Fibroblast of lung (primary cell): ENCODE measurements around the gene ZDHHC9. TPM values are rescaled to one million over a fixed set of nuclear protein-coding genes. Genes with fewer than 3 reads are reported as not detected.

Experiments
- DNase-seq, 2 donors: peaks; one replicate each; pipeline versions ENCODE4 v3.0.0 to v3.0.0-alpha.2; 2010; ENCODE audit warnings: low read depth in 2 of 2
- H2AFZ ChIP-seq: 2 replicates; pipeline ENCODE4 v1.5.1; 2012; ENCODE audit warnings: low read length, control low read depth, inconsistent platforms
- H3K27ac ChIP-seq: 2 replicates; pipeline ENCODE4 v1.5.1; 2011; ENCODE audit warnings: low read length, control low read depth; ENCODE audit not compliant: insufficient read depth
- H3K27me3 ChIP-seq: 2 replicates; pipeline ENCODE4 v1.5.1; 2011; ENCODE audit warnings: mild to moderate bottlenecking, low read length; ENCODE audit not compliant: control insufficient read depth, insufficient read depth
- H3K36me3 ChIP-seq: 2 replicates; pipeline ENCODE4 v1.5.1; 2011; ENCODE audit warnings: low read length; ENCODE audit not compliant: control insufficient read depth, insufficient read depth
- H3K4me1 ChIP-seq: 2 replicates; pipeline ENCODE4 v1.5.1; 2011; ENCODE audit warnings: low read length; ENCODE audit not compliant: control insufficient read depth, insufficient read depth; ENCODE audit errors: extremely low read depth
- H3K4me2 ChIP-seq: 2 replicates; pipeline ENCODE4 v1.5.1; 2011; ENCODE audit warnings: low read length, control low read depth; ENCODE audit not compliant: insufficient read depth; ENCODE audit errors: extremely low read depth
- H3K4me3 ChIP-seq, 4 experiments: fragments of 200-600 bp in 1 of 4; sonication (generic) in 1 of 4; replicated peaks in 1 of 4; 2 replicates each; pipeline ENCODE4 v1.5.1; 2011 to 2016; ENCODE audit warnings: low read length in 4 of 4, low read depth in 3 of 4, mild to moderate bottlenecking in 3 of 4, control low read depth in 2 of 4, inconsistent platforms in 1 of 4, mixed read lengths in 1 of 4; ENCODE audit not compliant: insufficient read depth in 1 of 4; ENCODE audit errors: control extremely low read depth in 1 of 4
- H3K79me2 ChIP-seq: 2 replicates; pipeline ENCODE4 v1.5.1; 2012; ENCODE audit warnings: mild to moderate bottlenecking, low read length, inconsistent platforms; ENCODE audit not compliant: control insufficient read depth, insufficient read depth
- H3K9ac ChIP-seq: 2 replicates; pipeline ENCODE4 v1.5.1; 2011; ENCODE audit warnings: mild to moderate bottlenecking, low read length, control low read depth; ENCODE audit not compliant: insufficient read depth
- H3K9me3 ChIP-seq: 2 replicates; pipeline ENCODE4 v1.5.1; 2012; ENCODE audit warnings: low read depth, low read length; ENCODE audit not compliant: control insufficient read depth, insufficient read depth
- H4K20me1 ChIP-seq: 2 replicates; pipeline ENCODE4 v1.5.1; 2011; ENCODE audit warnings: low read length; ENCODE audit not compliant: control insufficient read depth, insufficient read depth; ENCODE audit errors: extremely low read depth
- CTCF ChIP-seq, 2 donors: IDR thresholded peaks in 1 of 2; conservative IDR thresholded peaks in 1 of 2; 1 replicate in 1 of 2; 2 replicates in 1 of 2; pipeline ENCODE4 v1.5.1; 2011 to 2012; ENCODE audit warnings: low read length in 2 of 2, control low read depth in 1 of 2, inconsistent platforms in 1 of 2, low read depth in 1 of 2, mild to moderate bottlenecking in 1 of 2
- EZH2 ChIP-seq: IDR thresholded peaks from 2 replicates; pipeline ENCODE4 v1.5.1; 2012; ENCODE audit warnings: low read length, control low read depth, mild to moderate bottlenecking; ENCODE audit errors: missing control alignments
- polyA plus RNA-seq, 2 donors: library from polyadenylated mRNA; depleted of rRNA in 1 of 2; stranded (reverse) in 1 of 2; unstranded in 1 of 2; fragments of >200 nt; gene quantifications; 2 replicates each; pipeline ENCODE4 v1.2.1, GENCODE V29; 2011 to 2012; ENCODE audit warnings: missing spikeins in 1 of 2
- total RNA-seq: library from RNA; depleted of rRNA; stranded (reverse); fragments of >200 nt; gene quantifications from 2 replicates; pipeline ENCODE4 v1.2.1, GENCODE V29; 2014

ZDHHC9 gene
- total and polyA plus RNA-seq, 2 donors (not counting 1 experiment from before 2014, with no cell fraction given), result 21.8 to 38.4 TPM

- H2AFZ ChIP-seq, result no peak overlapping the region
- H3K27me3 ChIP-seq, result no peaks in the 10 kb centered on the region
- no peaks in the 10 kb centered on the region for H4K20me1 ChIP-seq
- no peak overlapping the region for H3K4me2 ChIP-seq
- H3K9ac ChIP-seq, result no peak overlapping the region
- H3K4me1 ChIP-seq, result no peaks in the 10 kb centered on the region
- H3K4me3 ChIP-seq, result no peak overlapping the region
- H3K36me3 ChIP-seq, result no peaks in the 10 kb centered on the region
- H3K9me3 ChIP-seq, result no peaks in the 10 kb centered on the region
- H3K27ac ChIP-seq, result no peak overlapping the region
- no peak for DNase-seq
- no peak for TF ChIP-seq CTCF (conservative IDR thresholded peaks at IDR 0.05 in 1 of 2, IDR thresholded peaks at IDR 0.05 in 1 of 2; ENCODE audit: low read depth in 1 of 2, low read length in 2 of 2)
- TF ChIP-seq EZH2, result no peak
- H3K79me2 ChIP-seq, result no peaks in the 10 kb centered on the region
These were observed 52.4 kb downstream of the ZDHHC9 start for GRCh38 chrX:129791336-129791735.

GRCh38 chrX:129790808-129791207 lies 52.9 kb downstream of the ZDHHC9 start:
- DNase-seq, result no peak
- H3K36me3 ChIP-seq, result no peaks in the 10 kb centered on the region
- TF ChIP-seq EZH2, result no peak
- TF ChIP-seq CTCF (conservative IDR thresholded peaks at IDR 0.05 in 1 of 2, IDR thresholded peaks at IDR 0.05 in 1 of 2; ENCODE audit: low read depth in 1 of 2, low read length in 2 of 2), result no peak
- no peaks in the 10 kb centered on the region for H3K4me1 ChIP-seq
- H3K9ac ChIP-seq, result no peak overlapping the region
- no peak overlapping the region for H3K27ac ChIP-seq
- H3K79me2 ChIP-seq, result no peaks in the 10 kb centered on the region
- no peaks in the 10 kb centered on the region for H3K27me3 ChIP-seq
- H2AFZ ChIP-seq, result no peak overlapping the region
- no peak overlapping the region for H3K4me3 ChIP-seq
- H3K9me3 ChIP-seq, result no peaks in the 10 kb centered on the region
- no peaks in the 10 kb centered on the region for H4K20me1 ChIP-seq
- H3K4me2 ChIP-seq, result no peak overlapping the region

- Histone ChIP-seq H3K9me3 (no peaks in the 10 kb centered on the region), H3K27ac (no peak overlapping the region), H3K4me1 (no peaks in the 10 kb centered on the region), H3K4me2 (no peak overlapping the region), H4K20me1 (no peaks in the 10 kb centered on the region), H3K4me3 (no peak overlapping the region), H3K27me3 (no peaks in the 10 kb centered on the region), H3K9ac (no peak overlapping the region), H3K36me3 (no peaks in the 10 kb centered on the region), H2AFZ (no peak overlapping the region), H3K79me2 (no peaks in the 10 kb centered on the region)
- no peak for DNase-seq
- TF ChIP-seq EZH2, result no peak
- TF ChIP-seq CTCF (conservative IDR thresholded peaks at IDR 0.05 in 1 of 2, IDR thresholded peaks at IDR 0.05 in 1 of 2; ENCODE audit: low read depth in 1 of 2, low read length in 2 of 2), result no peak
These were observed 53.5 kb downstream of the ZDHHC9 start for GRCh38 chrX:129790146-129790545.
